ENCODE results near the gene SFT2D2.

The SFT2D2 gene

GRCh38 chr1:168271636-168272035 lies 45.8 kb downstream of the SFT2D2 start:
- DNase-seq = no peak

- DNase-seq = no peak
Observed at GRCh38 chr1:168273575-168273974, 47.8 kb downstream of the SFT2D2 start.

GRCh38 chr1:168279253-168279652 lies 53.4 kb downstream of the SFT2D2 start:
- DNase-seq = no peak

- no peak for DNase-seq
Observed at GRCh38 chr1:168280296-168280927, 54.6 kb downstream of the SFT2D2 start, which contains the start of gene TBX19. TBX19 (plus strand) TSS chr1:168280877; CDS start chr1:168281091, 214 bp downstream.

- no peak for DNase-seq
Observed at GRCh38 chr1:168281603-168282325, 56.0 kb downstream of the SFT2D2 start.

GRCh38 chr1:168285521-168285790 lies 59.7 kb downstream of the SFT2D2 start:
- no peak for DNase-seq

- no peak for DNase-seq
Observed at GRCh38 chr1:168285971-168286927, 60.4 kb downstream of the SFT2D2 start.

- no peak for DNase-seq
Observed at GRCh38 chr1:168287237-168287664, 61.4 kb downstream of the SFT2D2 start.

- DNase-seq = no peak
Observed at GRCh38 chr1:168288311-168289052, 62.7 kb downstream of the SFT2D2 start.

- DNase-seq = no peak
Observed at GRCh38 chr1:168291222-168291837, 65.5 kb downstream of the SFT2D2 start.

- no peak for DNase-seq
Observed at GRCh38 chr1:168293356-168293755, 67.6 kb downstream of the SFT2D2 start.

- DNase-seq = no peak
Observed at GRCh38 chr1:168295411-168296114, 69.8 kb downstream of the SFT2D2 start.

- DNase-seq = no peak
Observed at GRCh38 chr1:168297019-168297730, 71.4 kb downstream of the SFT2D2 start.

- DNase-seq = no peak
Observed at GRCh38 chr1:168298446-168298845, 72.6 kb downstream of the SFT2D2 start.

- no peak for DNase-seq
Observed at GRCh38 chr1:168300626-168301025, 74.8 kb downstream of the SFT2D2 start.

GRCh38 chr1:168301664-168302320 lies 76.0 kb downstream of the SFT2D2 start:
- DNase-seq = no peak

Measured in activated CD4-positive, alpha-beta T cell treated with anti-CD3 and anti-CD28 coated beads, Interleukin-2, amount 50 U/mL, for 1 hour (primary cell).